HepG2 (cell line): Measurements from ENCODE around the gene MRPL50. TPM values are rescaled to one million over a fixed set of nuclear protein-coding genes. Genes with fewer than 3 reads are reported as not detected.
A peak's percentile ranks its signal among the peaks of the same experiment; 100 is the strongest.

Experiments
- ATF3 ChIP-seq: sonication (generic); formaldehyde crosslinking; IDR thresholded peaks from 2 replicates; pipeline ENCODE4 v1.4.0; 2020; ENCODE audit warnings: missing genetic modification reagents
- ISL2 ChIP-seq: sonication (generic); formaldehyde crosslinking; IDR thresholded peaks from 2 replicates; pipeline ENCODE4 v1.5.0; 2020; ENCODE audit warnings: missing genetic modification reagents
- JDP2 ChIP-seq: sonication (generic); formaldehyde crosslinking; IDR thresholded peaks from 2 replicates; pipeline ENCODE4 v1.8.1; 2022; ENCODE audit warnings: missing genetic modification reagents, borderline replicate concordance
- KDM4B ChIP-seq: sonication (generic); formaldehyde crosslinking; IDR thresholded peaks from 2 replicates; pipeline ENCODE4 v1.4.0; 2020; ENCODE audit warnings: missing genetic modification reagents
- LCORL ChIP-seq, 2 experiments: fragments of 450-650 bp in 1 of 2; sonication (generic) in 1 of 2; formaldehyde crosslinking in 1 of 2; IDR thresholded peaks; 2 replicates each; pipeline versions ENCODE4 v1.5.0 to v1.6.1; 2017 to 2020; ENCODE audit warnings: antibody characterized with exemption in 1 of 2, missing genetic modification reagents in 1 of 2
- MIER2 ChIP-seq: IDR thresholded peaks from 2 replicates; pipeline ENCODE4 v1.6.1; 2016; ENCODE audit warnings: missing biosample characterization, missing genetic modification reagents
- NCOA5 ChIP-seq: sonication (generic); formaldehyde crosslinking; IDR thresholded peaks from 2 replicates; pipeline ENCODE4 v1.4.0; 2020; ENCODE audit warnings: missing genetic modification reagents
- NFE2L2 ChIP-seq: fragments of 150-350 bp; IDR thresholded peaks from 2 replicates; pipeline ENCODE4 v1.6.1; 2014; ENCODE audit warnings: low read length
- ONECUT2 ChIP-seq: sonication (generic); formaldehyde crosslinking; IDR thresholded peaks from 2 replicates; pipeline ENCODE4 v1.4.0; 2020; ENCODE audit warnings: missing genetic modification reagents
- PRMT3 ChIP-seq: sonication (generic); formaldehyde crosslinking; IDR thresholded peaks from 2 replicates; pipeline ENCODE4 v1.8.1; 2022; ENCODE audit warnings: low read depth, mild to moderate bottlenecking, moderate library complexity, missing genetic modification reagents, borderline replicate concordance
- RARA ChIP-seq: IDR thresholded peaks from 2 replicates; pipeline ENCODE4 v1.6.1; 2016; ENCODE audit warnings: missing genetic modification reagents, missing compliant biosample characterization
- RNF219 ChIP-seq: sonication (generic); formaldehyde crosslinking; IDR thresholded peaks from 2 replicates; pipeline ENCODE4 v1.5.0; 2020; ENCODE audit warnings: mild to moderate bottlenecking, missing genetic modification reagents
- SMC3 ChIP-seq: IDR thresholded peaks from 2 replicates; pipeline ENCODE4 v1.6.1; 2011; ENCODE audit warnings: low read length, improper control_type of control experiment
- SP5 ChIP-seq: IDR thresholded peaks from 2 replicates; pipeline ENCODE4 v1.6.1; 2016; ENCODE audit warnings: low read depth, borderline replicate concordance
- USF2 ChIP-seq, 2 experiments: sonication (generic) in 1 of 2; formaldehyde crosslinking in 1 of 2; IDR thresholded peaks; 2 replicates each; pipeline versions ENCODE4 v1.5.1 to v1.6.1; 2011 to 2020; ENCODE audit warnings: borderline replicate concordance in 1 of 2, low read depth in 1 of 2, low read length in 1 of 2, mild to moderate bottlenecking in 1 of 2, missing genetic modification reagents in 1 of 2, moderate library complexity in 1 of 2
- ZBTB34 ChIP-seq: sonication (generic); formaldehyde crosslinking; IDR thresholded peaks from 2 replicates; pipeline ENCODE4 v1.8.0; 2022; ENCODE audit warnings: mild to moderate bottlenecking, missing genetic modification reagents
- ZNF275 ChIP-seq: sonication (generic); formaldehyde crosslinking; IDR thresholded peaks from 2 replicates; pipeline ENCODE4 v1.8.0; 2022; ENCODE audit warnings: missing genetic modification reagents, mild to moderate bottlenecking, inconsistent platforms, borderline replicate concordance
- ZNF3 ChIP-seq: IDR thresholded peaks from 2 replicates; pipeline ENCODE4 v1.7.0; 2017; ENCODE audit warnings: inconsistent platforms
- ZNF547 ChIP-seq: sonication (generic); formaldehyde crosslinking; IDR thresholded peaks from 2 replicates; pipeline ENCODE4 v1.5.1; 2020; ENCODE audit warnings: mild to moderate bottlenecking, missing genetic modification reagents
- ZNF652 ChIP-seq: IDR thresholded peaks from 2 replicates; pipeline ENCODE4 v1.6.1; 2016; ENCODE audit warnings: low read depth, borderline replicate concordance
- ZNF75D ChIP-seq: sonication (generic); formaldehyde crosslinking; IDR thresholded peaks from 2 replicates; pipeline ENCODE4 v1.8.1; 2023; ENCODE audit warnings: missing genetic modification reagents, mild to moderate bottlenecking, borderline replicate concordance
- ZNF879 ChIP-seq: sonication (generic); formaldehyde crosslinking; IDR thresholded peaks from 2 replicates; pipeline ENCODE4 v1.8.1; 2023; ENCODE audit warnings: missing genetic modification reagents
- ZSCAN20 ChIP-seq: sonication (generic); formaldehyde crosslinking; IDR thresholded peaks from 2 replicates; pipeline ENCODE4 v1.4.0; 2020; ENCODE audit warnings: missing genetic modification reagents, mild to moderate bottlenecking, borderline replicate concordance
- ZZZ3 ChIP-seq: sonication (generic); formaldehyde crosslinking; IDR thresholded peaks from 2 replicates; pipeline ENCODE4 v1.4.0; 2020; ENCODE audit warnings: missing genetic modification reagents, mild to moderate bottlenecking, borderline replicate concordance
- polyA plus RNA-seq, 8 experiments: library from polyadenylated mRNA; depleted of rRNA in 3 of 8; stranded (reverse) in 7 of 8; unstranded in 1 of 8; fragments of >200 nt; fragmentation: Illumina TruSeq in 4 of 8; extraction: Trizol in 4 of 8; gene quantifications; 2 replicates each; pipeline versions ENCODE4 v1.2.1 to v1.2.3, GENCODE V29; 2011 to 2016; ENCODE audit warnings: low read depth in 4 of 8, missing spikeins in 1 of 8, mixed read lengths in 1 of 8; ENCODE audit not compliant: insufficient read depth in 1 of 8
- total RNA-seq, 5 experiments: library from RNA; depleted of rRNA; stranded (reverse); fragments of >200 nt; fragmentation: Illumina TruSeq; extraction: Trizol; gene quantifications; 2 replicates each; pipeline ENCODE4 v1.2.3, GENCODE V29; 2016; ENCODE audit warnings: low read depth in 1 of 5

Gene MRPL50
- total and polyA plus RNA-seq, 2 of the 13 experiments (the other 11 are each of a cell fraction or from before 2014, with no cell fraction given) = 37.1 to 70.0 TPM

- TF ChIP-seq ATF3 (CRISPR knock-in tag) (peak; percentile 98), ZNF75D (CRISPR knock-in tag) (no peak), NCOA5 (CRISPR knock-in tag) (no peak), PRMT3 (CRISPR knock-in tag) (no peak), LCORL (IDR thresholded peaks at IDR 0.05) (peak; percentile 65; the same call in 1 of the 2 replicates), LCORL (CRISPR knock-in tag; IDR thresholded peaks at IDR 0.05) (peak; percentile 96), SP5 (CRISPR knock-in tag) (no peak; the same call in 1 of the 2 replicates), KDM4B (CRISPR knock-in tag) (no peak), JDP2 (no peak), ISL2 (peak; percentile 81), NFE2L2 (no peak), ZBTB34 (no peak), ONECUT2 (CRISPR knock-in tag) (peak; percentile 39; the same call in 1 of the 2 replicates), ZNF652 (CRISPR knock-in tag) (no peak), ZNF879 (CRISPR knock-in tag) (no peak; the same call in 1 of the 2 replicates), ZSCAN20 (CRISPR knock-in tag) (no peak), ZNF3 (CRISPR knock-in tag) (no peak), RARA (peak; percentile 78), USF2 (IDR thresholded peaks at IDR 0.05; ENCODE audit: low read depth, low read length) (no peak), USF2 (CRISPR knock-in tag; IDR thresholded peaks at IDR 0.05; ENCODE audit: borderline replicate concordance) (no peak), ZZZ3 (CRISPR knock-in tag) (no peak), ZNF547 (no peak), MIER2 (CRISPR knock-in tag) (peak; percentile 60; the same call in 1 of the 2 replicates), ZNF275 (CRISPR knock-in tag) (no peak), RNF219 (CRISPR knock-in tag) (no peak), SMC3 (peak; percentile 52)
Measured at GRCh38 chr9:101354143-101354764, 44.2 kb downstream of the MRPL50 start (continued).
